ENCODE measurements around the gene TBC1D22A.
A peak's percentile ranks its signal among the peaks of the same experiment; 100 is the strongest.

Gene TBC1D22A

GRCh38 chr22:47089796-47090460 is 327.5 kb downstream of the TBC1D22A start:
- no peak for ATAC-seq

DNA sequence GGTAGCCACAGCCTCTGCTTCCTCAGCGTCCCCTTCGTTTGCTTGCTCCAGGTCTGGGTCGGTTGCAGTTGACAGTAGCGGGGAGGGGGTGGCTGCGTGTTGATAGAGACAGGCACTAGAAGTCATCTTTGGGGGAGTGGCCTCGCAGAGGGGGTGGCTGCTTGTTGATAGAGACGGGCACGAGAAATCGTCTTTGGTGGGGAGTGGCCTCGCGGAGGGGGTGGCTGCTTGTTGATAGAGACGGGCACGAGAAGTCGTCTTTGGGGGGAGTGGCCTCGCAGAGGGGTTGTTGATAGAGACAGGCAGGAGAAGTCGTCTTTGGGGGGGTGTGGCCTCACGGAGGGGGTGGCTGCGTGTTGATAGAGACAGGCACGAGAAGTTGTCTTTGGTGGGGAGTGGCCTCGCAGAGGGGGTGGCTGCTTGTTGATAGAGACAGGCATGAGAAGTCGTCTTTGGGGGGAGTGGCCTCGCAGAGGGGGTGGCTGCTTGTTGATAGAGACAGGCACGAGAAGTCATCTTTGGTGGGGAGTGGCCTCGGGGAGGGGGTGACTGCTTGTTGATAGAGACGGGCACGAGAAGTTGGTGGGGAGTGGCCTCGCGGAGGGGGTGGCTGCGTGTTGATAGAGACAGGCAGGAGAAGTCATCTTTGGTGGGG is 328.3 kb downstream of the TBC1D22A start:
- no peak for ATAC-seq

GRCh38 chr22:47091246-47091651 is 328.8 kb downstream of the TBC1D22A start:
- ATAC-seq, result no peak

DNA sequence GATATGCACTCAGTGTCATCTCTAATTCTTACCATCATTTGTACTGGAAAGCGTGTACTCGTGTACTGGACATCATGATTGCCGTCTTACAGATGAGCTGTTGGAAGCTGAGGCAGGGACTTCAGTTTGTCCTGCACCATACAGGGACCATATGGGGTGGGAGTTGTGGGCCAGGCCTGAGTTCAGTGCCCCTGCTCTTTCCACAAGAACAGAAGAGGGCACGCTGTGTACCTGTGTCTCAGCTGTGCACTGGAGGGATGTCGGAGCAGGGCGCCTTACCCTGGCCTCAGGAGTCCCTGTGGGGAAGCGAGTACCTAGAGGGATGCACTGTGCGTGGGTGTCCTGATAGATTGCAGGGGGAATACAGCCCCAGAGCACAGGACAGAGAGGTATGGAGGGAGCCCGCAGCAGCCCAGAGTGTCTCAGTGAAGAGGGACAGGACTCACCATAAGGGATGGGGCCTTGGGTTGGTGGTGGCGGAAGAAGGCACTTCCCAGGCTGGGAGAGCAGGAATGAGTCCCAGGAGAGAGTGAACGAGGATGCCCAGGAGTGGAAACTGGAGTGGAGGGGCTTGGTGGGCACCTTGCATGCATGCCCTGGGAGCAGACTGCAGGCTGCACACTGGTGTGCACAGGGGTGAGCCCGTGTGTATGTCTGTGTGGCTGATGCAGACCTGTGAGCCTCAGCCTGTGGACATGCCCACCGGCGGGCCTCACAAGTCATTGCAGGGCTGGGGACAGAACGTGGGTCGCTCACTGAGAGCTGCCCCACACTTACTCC is 329.7 kb downstream of the TBC1D22A start:
- ATAC-seq, result no peak

GRCh38 chr22:47092896-47093311 is 330.5 kb downstream of the TBC1D22A start:
- no peak for ATAC-seq

GRCh38 chr22:47093720-47094119 is 331.3 kb downstream of the TBC1D22A start:
- ATAC-seq, result no peak

GRCh38 chr22:47094861-47095330 is 332.4 kb downstream of the TBC1D22A start:
- ATAC-seq, result peak in 1 of 2 donors; percentile 44

GRCh38 chr22:47095395-47096122 is 333.1 kb downstream of the TBC1D22A start:
- ATAC-seq, result peak in 1 of 2 donors; percentile 45

GRCh38 chr22:47098121-47098520 is 335.7 kb downstream of the TBC1D22A start:
- ATAC-seq, result no peak

DNA sequence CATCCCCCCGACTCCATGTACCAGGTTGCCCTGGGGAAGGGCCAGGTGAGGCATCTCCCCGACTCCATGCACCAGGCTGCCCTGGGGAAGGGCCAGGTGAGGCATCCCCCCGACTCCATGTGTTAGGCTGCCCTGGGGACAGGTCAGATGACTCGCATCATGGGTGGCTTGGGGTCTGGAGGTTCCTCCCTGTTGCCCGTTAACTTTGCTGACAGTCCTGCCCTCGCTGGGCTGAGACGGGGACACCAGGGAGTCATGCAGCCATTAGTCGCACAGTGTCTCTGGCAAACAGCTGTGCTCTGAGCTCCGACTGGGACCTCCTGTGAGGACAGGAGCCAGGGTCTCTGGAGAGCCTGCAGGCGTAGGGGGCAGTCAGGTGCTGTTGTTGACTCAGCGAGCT is 336.1 kb downstream of the TBC1D22A start:
- no peak for ATAC-seq

- ATAC-seq, result no peak
Measured at GRCh38 chr22:47100019-47100418, 337.6 kb downstream of the TBC1D22A start.

GRCh38 chr22:47100646-47101200 is 338.3 kb downstream of the TBC1D22A start:
- ATAC-seq, result no peak

DNA sequence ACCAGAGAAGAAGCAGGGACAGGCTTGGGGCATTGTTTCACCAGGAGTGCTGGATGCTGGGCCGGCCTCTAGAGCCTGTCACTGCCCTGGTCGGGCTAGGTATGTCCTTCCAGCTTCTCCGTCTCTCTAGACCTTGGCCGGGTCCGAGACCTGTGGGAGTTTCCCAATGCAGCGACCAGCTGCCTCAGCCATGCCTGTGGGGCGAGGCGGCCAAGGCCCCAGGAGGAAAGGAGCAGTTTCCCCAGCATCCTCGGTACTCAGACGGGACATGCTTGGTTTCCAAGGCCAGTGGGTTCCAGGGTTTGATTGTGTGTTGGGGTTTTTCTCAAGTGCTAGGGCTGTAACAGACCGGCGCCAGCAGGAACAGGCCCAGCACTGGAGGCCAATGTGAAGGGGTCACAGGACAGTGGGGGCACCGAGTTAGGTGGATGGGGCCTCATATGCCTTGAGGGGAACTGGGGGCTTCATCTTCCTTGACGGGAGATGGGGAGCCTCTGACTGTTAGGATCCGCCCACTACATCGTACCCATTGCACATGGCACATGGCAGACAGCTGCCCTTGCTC is 339.0 kb downstream of the TBC1D22A start:
- ATAC-seq, result no peak

GRCh38 chr22:47102081-47102480 is 339.6 kb downstream of the TBC1D22A start:
- ATAC-seq, result no peak

- ATAC-seq, result no peak
Measured at GRCh38 chr22:47102648-47103047, 340.2 kb downstream of the TBC1D22A start.

DNA sequence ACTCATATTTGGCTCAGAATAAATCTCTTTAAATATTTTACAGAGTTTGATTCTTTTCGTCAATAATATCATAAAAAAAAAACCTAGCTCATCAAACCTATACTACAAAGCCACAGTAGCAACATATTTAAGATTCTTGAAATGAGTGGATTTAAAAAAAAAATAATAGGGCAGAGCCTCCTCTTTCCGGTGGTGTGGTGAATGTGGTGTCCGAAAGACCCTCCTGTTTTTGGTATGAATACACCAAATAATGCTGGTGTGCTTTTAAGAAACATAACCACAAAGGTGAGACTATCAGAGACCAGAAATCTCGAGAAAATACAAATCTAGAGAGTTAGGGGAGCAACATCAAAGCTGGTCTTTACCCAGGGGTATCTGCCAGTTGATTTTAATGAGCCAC is 342.6 kb downstream of the TBC1D22A start:
- ATAC-seq, result no peak

GRCh38 chr22:47106806-47107205 is 344.4 kb downstream of the TBC1D22A start:
- no peak for ATAC-seq

DNA sequence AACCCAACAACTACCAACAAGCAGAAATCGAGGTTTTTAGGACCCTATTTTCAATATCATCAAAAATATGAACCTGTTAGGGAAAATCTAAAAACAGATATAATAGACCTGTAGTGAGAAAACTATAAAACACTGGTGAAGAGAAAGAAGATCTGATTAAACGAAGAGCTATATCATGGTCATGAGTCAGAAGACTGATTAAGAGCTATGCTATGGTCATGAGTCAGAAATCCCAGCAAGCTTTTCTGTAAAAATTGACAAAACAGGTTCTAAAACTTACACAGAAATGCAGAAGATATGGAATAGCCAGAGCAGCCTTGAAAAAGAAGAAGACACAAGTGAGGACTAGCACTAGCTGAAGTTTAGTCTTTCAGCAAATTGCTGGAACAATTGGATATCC is 345.0 kb downstream of the TBC1D22A start:
- peak; percentile 56 to 74 for ATAC-seq

DNA sequence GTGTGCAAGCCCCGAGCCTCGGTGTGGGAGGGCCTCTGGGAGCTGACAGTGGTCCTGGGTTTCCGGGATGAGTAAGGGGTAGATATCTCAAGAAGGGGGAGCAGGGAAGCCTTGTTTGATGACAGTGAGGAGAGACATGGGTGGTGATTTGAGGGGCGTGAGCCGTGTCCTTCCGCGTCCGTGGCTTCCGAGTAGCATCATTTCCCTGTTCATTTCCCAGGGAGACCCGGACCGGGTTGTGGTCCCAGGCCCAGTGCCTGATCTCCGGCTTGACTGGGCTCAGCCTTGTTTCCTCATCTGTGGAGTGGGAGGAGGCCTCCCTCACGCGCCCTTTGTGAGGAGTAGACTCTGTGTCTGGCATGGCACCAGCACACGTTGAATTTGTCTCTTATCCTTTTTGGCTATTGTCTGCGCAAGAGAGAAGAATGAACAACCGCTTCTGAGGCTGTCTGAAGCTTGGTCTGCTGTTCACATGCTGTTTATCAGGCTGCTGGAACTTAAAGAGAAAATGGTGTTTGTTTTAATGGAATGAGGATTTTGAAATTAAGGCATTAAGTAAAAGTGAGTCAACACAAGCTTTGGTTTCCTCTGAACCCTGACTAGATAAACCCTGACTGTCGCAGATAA is 348.5 kb downstream of the TBC1D22A start:
- no peak for ATAC-seq

DNA sequence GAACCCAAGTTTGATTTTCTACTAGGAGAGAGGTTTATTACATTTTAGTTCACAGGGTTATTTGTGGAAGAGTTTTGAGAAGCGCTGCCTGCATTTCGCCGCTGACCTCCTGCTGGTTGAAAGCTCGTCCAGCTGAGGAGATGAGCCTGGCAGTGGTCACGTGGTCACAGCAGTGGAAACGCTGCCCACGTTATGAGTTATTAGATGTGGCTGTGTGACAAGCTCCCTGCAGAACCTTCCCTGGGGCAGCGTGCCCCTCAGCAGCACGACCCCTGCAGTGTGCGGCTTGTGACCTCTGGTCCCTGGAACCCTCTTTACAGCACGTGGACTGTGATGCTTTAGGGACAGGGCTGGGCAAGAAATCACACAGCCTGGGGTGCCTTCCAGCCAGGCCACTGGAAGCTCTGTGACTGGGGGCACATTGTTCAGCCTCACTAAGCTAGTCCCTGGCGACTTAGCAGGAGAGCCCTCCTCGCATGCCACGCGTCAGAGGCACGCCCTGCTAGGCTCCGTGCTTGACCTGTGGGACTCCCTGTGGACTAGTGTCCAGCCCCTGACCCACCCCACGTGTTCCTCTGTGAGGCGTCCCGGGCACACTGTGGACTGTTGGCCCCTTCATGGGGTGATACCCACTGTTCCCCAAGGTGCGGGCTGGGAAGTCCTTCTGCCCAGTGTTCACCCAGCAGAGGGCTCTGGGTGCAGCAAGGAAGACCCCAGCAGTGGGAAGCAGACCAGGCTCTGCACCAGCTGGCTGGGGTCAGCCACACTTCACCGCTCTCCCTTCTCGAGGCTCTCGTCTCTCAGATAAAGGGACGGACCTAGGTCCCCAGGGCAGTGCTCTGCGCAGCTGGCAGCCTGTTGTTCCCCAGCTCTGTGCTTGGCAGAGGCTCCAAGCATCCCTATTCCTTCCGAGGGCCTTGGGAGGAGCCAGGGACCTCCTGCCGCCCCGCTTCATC is 349.5 kb downstream of the TBC1D22A start:
- ATAC-seq, result no peak

DNA sequence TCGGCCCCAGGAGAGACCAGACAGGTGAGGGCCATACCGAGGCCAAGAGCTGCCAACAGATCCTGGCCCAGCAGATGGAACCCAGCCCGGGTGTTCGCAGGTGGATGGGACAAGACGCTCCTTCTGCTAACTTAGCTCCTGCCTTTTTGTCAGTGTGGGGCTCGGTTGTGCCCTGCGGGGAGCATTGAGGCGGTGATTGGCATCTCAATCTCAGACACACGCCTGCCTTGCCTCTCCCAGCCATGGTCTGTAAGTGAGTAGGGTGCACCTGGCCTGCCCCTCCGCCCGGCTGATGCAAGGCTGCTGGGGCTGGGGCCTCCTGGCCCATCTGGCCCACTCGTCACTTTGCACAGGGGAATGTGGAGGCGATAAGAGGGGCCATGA is 350.1 kb downstream of the TBC1D22A start:
- no peak for ATAC-seq
